ENCODE results near the gene RB1.

DNA sequence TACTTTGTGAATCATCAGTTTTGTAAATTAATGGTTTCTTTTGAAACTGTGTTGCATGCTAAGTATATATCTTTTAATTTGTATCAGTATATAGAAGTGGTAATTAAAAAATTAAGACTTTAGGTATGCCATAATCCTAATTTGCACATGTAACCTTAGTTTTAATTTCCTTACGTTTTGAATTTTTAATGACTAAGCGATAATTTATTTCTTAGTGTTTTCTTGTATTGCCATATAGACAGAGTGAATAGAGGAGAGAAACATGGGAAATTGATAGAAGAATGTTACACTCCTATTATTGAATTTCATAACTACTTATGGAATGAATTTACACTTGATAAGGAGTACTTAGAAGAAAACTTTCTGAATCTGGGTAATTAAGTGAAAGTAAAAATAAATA lies 79.8 kb downstream of the RB1 start:
- TF ChIP-seq POLR2AphosphoS5 (IDR thresholded peaks at IDR 0.05; ENCODE audit: low read depth, low read length) (no peak), TAF1 (IDR thresholded peaks at IDR 0.05; ENCODE audit: borderline replicate concordance, low read depth, low read length) (no peak)

Measured in GM12892 (cell line).